ENCODE data around the gene TRAF5. TPM values are rescaled to one million over a fixed set of nuclear protein-coding genes. Genes with fewer than 3 reads are reported as not detected.

Gene TRAF5
- total and polyA plus RNA-seq, 4 donors = 4.3 to 25.9 (median 6.5) TPM

- H3K9ac ChIP-seq (ENCODE audit: insufficient read depth in 1 of 2, low read length in 2 of 2) = no peak overlapping the region
- TF ChIP-seq CTCF (IDR thresholded peaks at IDR 0.05; ENCODE audit: control extremely low read depth, extremely low read depth) = no peak
- DNase-seq (no peak), ATAC-seq (ENCODE audit: insufficient read depth, low FRiP score) (no peak)
- no peaks in the 10 kb centered on the region for H3K9me3 ChIP-seq (ENCODE audit: control insufficient read depth in 4 of 4, insufficient read depth in 3 of 4, low read length in 3 of 4)
- WGBS, 2 donors = 67 to 82% methylated on average over 4 of the region's 4 CpGs
- H3K27ac ChIP-seq (ENCODE audit: low read depth in 1 of 2, low read length in 1 of 2) = no peak overlapping the region
- H3K4me1 ChIP-seq (ENCODE audit: control insufficient read depth in 5 of 5, insufficient read depth in 5 of 5, low read length in 5 of 5) = peaks cover 0 to 4% (median 0%) of the 10 kb centered on the region in 5 donors
- no peak overlapping the region for H3K4me3 ChIP-seq
- peaks cover 0 to 12% (median 0%) of the 10 kb centered on the region in 4 donors for H3K36me3 ChIP-seq (ENCODE audit: control insufficient read depth in 4 of 4, insufficient read depth in 4 of 4, low read length in 4 of 4)
- no peaks in the 10 kb centered on the region for H3K27me3 ChIP-seq (ENCODE audit: control insufficient read depth in 3 of 3, insufficient read depth in 3 of 3, low read length in 2 of 3)
Observed at GRCh38 chr1:211376807-211377470, 50.3 kb downstream of the TRAF5 start.

GRCh38 chr1:211377539-211378450 lies 51.2 kb downstream of the TRAF5 start:
- no peak for ATAC-seq (ENCODE audit: insufficient read depth, low FRiP score)

GRCh38 chr1:211378844-211379243 lies 52.2 kb downstream of the TRAF5 start:
- DNase-seq (no peak), ATAC-seq (ENCODE audit: insufficient read depth, low FRiP score) (no peak)
- Histone ChIP-seq H3K36me3 (ENCODE audit: control insufficient read depth in 4 of 4, insufficient read depth in 4 of 4, low read length in 4 of 4) (peaks cover 0 to 7% (median 0%) of the 10 kb centered on the region in 4 donors), H3K4me3 (no peak overlapping the region), H3K27ac (ENCODE audit: low read depth in 1 of 2, low read length in 1 of 2) (no peak overlapping the region), H3K9ac (ENCODE audit: insufficient read depth in 1 of 2, low read length in 2 of 2) (no peak overlapping the region), H3K4me1 (ENCODE audit: control insufficient read depth in 5 of 5, insufficient read depth in 5 of 5, low read length in 5 of 5) (peaks cover 0 to 6% (median 4%) of the 10 kb centered on the region in 5 donors), H3K27me3 (ENCODE audit: control insufficient read depth in 3 of 3, insufficient read depth in 3 of 3, low read length in 2 of 3) (no peaks in the 10 kb centered on the region), H3K9me3 (ENCODE audit: control insufficient read depth in 4 of 4, insufficient read depth in 3 of 4, low read length in 3 of 4) (no peaks in the 10 kb centered on the region)
- WGBS, 2 donors = 73 to 74% methylated on average over 4 of the region's 4 CpGs
- TF ChIP-seq CTCF (IDR thresholded peaks at IDR 0.05; ENCODE audit: control extremely low read depth, extremely low read depth) = no peak

More at GRCh38 chr1:211377539-211378450, 51.2 kb downstream of the TRAF5 start:
- H3K9me3 ChIP-seq (ENCODE audit: control insufficient read depth in 4 of 4, insufficient read depth in 3 of 4, low read length in 3 of 4) = no peaks in the 10 kb centered on the region
- no peak overlapping the region for H3K27ac ChIP-seq (ENCODE audit: low read depth in 1 of 2, low read length in 1 of 2)
- no peak for TF ChIP-seq CTCF (IDR thresholded peaks at IDR 0.05; ENCODE audit: control extremely low read depth, extremely low read depth)
- H3K36me3 ChIP-seq (ENCODE audit: control insufficient read depth in 4 of 4, insufficient read depth in 4 of 4, low read length in 4 of 4) = peaks cover 0 to 7% (median 0%) of the 10 kb centered on the region in 4 donors
- H3K4me3 ChIP-seq = no peak overlapping the region
- 77 to 79% methylated on average over 4 of the region's 4 CpGs for WGBS, 2 donors
- no peaks in the 10 kb centered on the region for H3K27me3 ChIP-seq (ENCODE audit: control insufficient read depth in 3 of 3, insufficient read depth in 3 of 3, low read length in 2 of 3)
- DNase-seq = peak in 1 of 3 donors; percentile 6
- H3K9ac ChIP-seq (ENCODE audit: insufficient read depth in 1 of 2, low read length in 2 of 2) = no peak overlapping the region
- H3K4me1 ChIP-seq (ENCODE audit: control insufficient read depth in 5 of 5, insufficient read depth in 5 of 5, low read length in 5 of 5) = peaks cover 0 to 4% (median 0%) of the 10 kb centered on the region in 5 donors
